K562 (cell line): ENCODE measurements around the gene U2AF1L4. TPM values are rescaled to one million over a fixed set of nuclear protein-coding genes. Genes with fewer than 3 reads are reported as not detected.

Experiments used
- ATAC-seq: fragments of 200-7000 bp; cut with Tn5 transposase; 3 replicates; pipeline ENCODE4 v1.9.1; 2020; ENCODE audit warnings: moderate library complexity
- BruUV-seq: library from RNA; stranded (reverse); fragments of 400-500 nt; replicated peaks from 2 replicates; lab custom pipeline; 2021; lab: Mats Ljungman, UMichigan
- CTCF ChIA-PET: fragments of 300-600 bp; formaldehyde crosslinking; extraction: SDS; loops from one replicate; lab custom pipeline; 2021; ENCODE audit warnings: low intra/inter-chr PET ratio; lab: Yijun Ruan, JAX
- POLR2A ChIA-PET: fragments of 300-600, 350-650 bp; sonication (Branson Sonifier 250); formaldehyde crosslinking; extraction: SDS; loops from one replicate; lab custom pipeline; 2021; ENCODE audit warnings: antibody characterized with exemption, inconsistent platforms; lab: Yijun Ruan, JAX
- DNase-seq, 4 experiments: peaks; one replicate each; pipeline versions ENCODE4 v3.0.0 to v3.0.0-alpha.2; 2011 to 2018; ENCODE audit warnings: low spot score in 3 of 4, mixed read lengths in 3 of 4; ENCODE audit errors: extremely low read depth in 1 of 4
- FAIRE-seq: peaks from 2 replicates; lab custom pipeline; 2011; peaks lifted over from hg19 to GRCh38; lab: Jason Lieb, UNC
- H2AFZ ChIP-seq: 2 replicates; pipeline ENCODE4 v1.6.0; 2011; ENCODE audit warnings: low read depth, low read length, control low read depth, inconsistent platforms
- H3K27ac ChIP-seq: fragments of 200-600 bp; 3 replicates; pipeline ENCODE4 v1.8.0; 2011; ENCODE audit warnings: low read depth, mild to moderate bottlenecking, control low read depth, inconsistent platforms, low read length, moderate library complexity, mixed read lengths; ENCODE audit errors: extremely low read depth
- H3K27me3 ChIP-seq, 2 experiments: fragments of 300-600 bp in 1 of 2; 2 replicates in 1 of 2; 3 replicates in 1 of 2; pipeline versions ENCODE4 v1.6.0 to v1.8.0; 2011; ENCODE audit warnings: inconsistent platforms in 2 of 2, low read length in 2 of 2, mild to moderate bottlenecking in 1 of 2, mixed read lengths in 1 of 2, moderate library complexity in 1 of 2; ENCODE audit not compliant: control insufficient read depth in 2 of 2, insufficient read depth in 2 of 2
- H3K36me3 ChIP-seq: fragments of 300-600 bp; 3 replicates; pipeline ENCODE4 v1.8.0; 2011; ENCODE audit warnings: mild to moderate bottlenecking, low read length, inconsistent platforms; ENCODE audit not compliant: control insufficient read depth, insufficient read depth
- H3K4me1 ChIP-seq, 2 experiments: fragments of 200-600 bp in 1 of 2; replicated peaks in 1 of 2; 2 replicates in 1 of 2; 3 replicates in 1 of 2; pipeline versions ENCODE4 v1.5.1 to v1.8.0; 2011; ENCODE audit warnings: inconsistent platforms in 2 of 2, low read length in 2 of 2, mild to moderate bottlenecking in 1 of 2, mixed read lengths in 1 of 2, moderate library complexity in 1 of 2; ENCODE audit not compliant: control insufficient read depth in 2 of 2, insufficient read depth in 2 of 2
- H3K4me2 ChIP-seq: 2 replicates; pipeline ENCODE4 v1.6.1; 2011; ENCODE audit warnings: low read length, control low read depth, inconsistent platforms, mixed read lengths; ENCODE audit not compliant: insufficient read depth
- H3K4me3 ChIP-seq: fragments of 200-600 bp; sonication (generic), shearing (Covaris generic); 2 replicates; pipeline ENCODE4 v1.5.1; 2016; ENCODE audit warnings: control low read depth, inconsistent platforms
- H3K79me2 ChIP-seq: fragments of 200-600 bp; 3 replicates; pipeline ENCODE4 v1.8.0; 2011; ENCODE audit warnings: low read length, inconsistent platforms; ENCODE audit not compliant: control insufficient read depth, insufficient read depth
- H3K9ac ChIP-seq, 2 experiments: 2 replicates each; pipeline versions ENCODE4 v1.6.0 to v1.6.1; 2011; ENCODE audit warnings: low read depth in 2 of 2, low read length in 2 of 2, control low read depth in 1 of 2, inconsistent platforms in 1 of 2, mild to moderate bottlenecking in 1 of 2, mixed read lengths in 1 of 2; ENCODE audit not compliant: insufficient read depth in 1 of 2
- H3K9me1 ChIP-seq: one replicate; pipeline ENCODE4 v1.6.0; 2011; ENCODE audit warnings: inconsistent platforms, mild to moderate bottlenecking, low read length, moderate library complexity; ENCODE audit not compliant: control insufficient read depth, insufficient read depth
- H3K9me3 ChIP-seq: replicated peaks from 2 replicates; pipeline ENCODE4 v1.5.1; 2011; ENCODE audit warnings: low read depth, low read length, inconsistent platforms; ENCODE audit not compliant: control insufficient read depth, insufficient read depth
- H4K20me1 ChIP-seq: replicated peaks from 2 replicates; pipeline ENCODE4 v1.6.1; 2011; ENCODE audit warnings: low read length, inconsistent platforms, mixed read lengths; ENCODE audit not compliant: control insufficient read depth, insufficient read depth
- FOXJ3 ChIP-seq: sonication (generic); formaldehyde crosslinking; IDR thresholded peaks from 2 replicates; pipeline ENCODE4 v1.4.0; 2020; ENCODE audit warnings: mild to moderate bottlenecking, missing genetic modification reagents
- MLX ChIP-seq, 2 experiments: fragments of 450-650 bp in 1 of 2; sonication (generic) in 1 of 2; formaldehyde crosslinking; conservative IDR thresholded peaks; 2 replicates each; pipeline versions ENCODE4 v1.4.0 to v1.8.1; 2020 to 2022; ENCODE audit warnings: mild to moderate bottlenecking in 1 of 2, missing genetic modification reagents in 1 of 2
- PKNOX1 ChIP-seq: fragments of 450-650 bp; IDR thresholded peaks from 2 replicates; pipeline ENCODE4 v1.6.1; 2016
- POLR2G ChIP-seq: fragments of 200-400 bp; formaldehyde crosslinking; IDR thresholded peaks from 2 replicates; pipeline ENCODE4 v1.6.1; 2017; ENCODE audit warnings: low read depth, mild to moderate bottlenecking, antibody characterized with exemption, low read length, moderate library complexity
- SPI1 ChIP-seq: IDR thresholded peaks from 2 replicates; pipeline ENCODE4 v1.6.1; 2011; ENCODE audit warnings: low read depth, low read length, control low read depth, borderline replicate concordance
- ZNF12 ChIP-seq: sonication (generic); formaldehyde crosslinking; IDR thresholded peaks from 2 replicates; pipeline ENCODE4 v1.4.0; 2020; ENCODE audit warnings: mild to moderate bottlenecking, missing genetic modification reagents
- WGBS: fragments of 100-300 bp; shearing (Covaris generic); methylation state at CpG from one replicate; pipeline ENCODE4 v1.1.6; 2016; ENCODE audit warnings: low coverage, mixed read lengths; ENCODE audit not compliant: insufficient coverage; ENCODE audit errors: missing lambda C conversion rate; 5-methylcytosine and 5-hydroxymethylcytosine counted together
- in situ Hi-C: fragments of 300-500 bp; cut with MboI; formaldehyde crosslinking; loops from 4 replicates; pipeline ENCODE4 v1.15.0; 2018; ENCODE audit warnings: inconsistent platforms, mixed read lengths
- intact Hi-C: fragments of 100-400 bp; cut with micrococcal nuclease; formaldehyde crosslinking; loops from 2 replicates; pipeline ENCODE4 v1.14.2; 2022
- polyA plus RNA-seq, 8 experiments: library from polyadenylated mRNA; depleted of rRNA in 4 of 8; stranded (reverse) in 5 of 8; unstranded in 3 of 8; fragments of >200 nt; fragmentation: Nextera tagmentation in 2 of 8; fragmentation: Illumina TruSeq in 1 of 8; extraction: Ambion mirVana in 2 of 8; extraction: Trizol in 1 of 8; gene quantifications; 2 replicates each; pipeline versions ENCODE4 v1.2.1 to v1.2.3, GENCODE V29; 2011 to 2014; ENCODE audit warnings: inconsistent platforms in 1 of 8, missing spikeins in 1 of 8
- total RNA-seq, 7 experiments: library from RNA; depleted of rRNA in 6 of 7; stranded (reverse); fragments of >200 nt in 6 of 7; fragmentation: Illumina TruSeq in 2 of 7; extraction: Trizol in 2 of 7; gene quantifications; 2 replicates each; pipeline versions ENCODE4 v1.2.1 to v1.2.3, GENCODE V29; 2011 to 2021; ENCODE audit warnings: low replicate concordance in 1 of 7

Gene U2AF1L4
- total and polyA plus RNA-seq, 9 of the 15 experiments (the other 6 are each of a cell fraction or from before 2014, with no cell fraction given), result 8.4 to 19.5 (median 12.6) TPM

- ATAC-seq (no peak), FAIRE-seq (no peak), DNase-seq (no peak)
- WGBS, result 96% methylated on average over 4 of the region's 4 CpGs
- Histone ChIP-seq H3K9ac (no peak overlapping the region), H3K4me3 (no peak overlapping the region), H3K9me3 (no peaks in the 10 kb centered on the region; the same call in 1 of the 2 replicates), H3K79me2 (peaks cover 17% of the 10 kb centered on the region), H3K9me1 (no peaks in the 10 kb centered on the region), H3K27ac (no peak overlapping the region), H4K20me1 (no peaks in the 10 kb centered on the region; the same call in 1 of the 2 replicates), H3K4me2 (no peak overlapping the region), H3K36me3 (peaks cover 38% of the 10 kb centered on the region; the same call in 2 of the 3 replicates), H3K27me3 (no peaks in the 10 kb centered on the region), H3K4me1 (peaks cover 13 to 25% of the 10 kb centered on the region in 2 experiments), H2AFZ (no peak overlapping the region)
- TF ChIP-seq MLX (CRISPR knock-in tag; conservative IDR thresholded peaks at IDR 0.05) (no peak), ZNF12 (CRISPR knock-in tag) (peak; percentile 99)
- CTCF ChIA-PET, result interaction anchor here (0.5 kb wide), 1 partner anchor 12 kb away, joined by 3 read pairs; no protein-coding TSS in a partner anchor
- POLR2A ChIA-PET, result interaction anchor here (1.2 to 2.0 kb wide), 2 partner anchors 9 to 12 kb away, joined by 4 to 9 read pairs; no protein-coding TSS in a partner anchor
- intact Hi-C loops (no loop called here), in situ Hi-C loops (no loop called here)
- no TSS peak for BruUV-seq
These were observed 15.6 kb upstream of the U2AF1L4 start for GRCh38 chr19:35760711-35761349.

DNA sequence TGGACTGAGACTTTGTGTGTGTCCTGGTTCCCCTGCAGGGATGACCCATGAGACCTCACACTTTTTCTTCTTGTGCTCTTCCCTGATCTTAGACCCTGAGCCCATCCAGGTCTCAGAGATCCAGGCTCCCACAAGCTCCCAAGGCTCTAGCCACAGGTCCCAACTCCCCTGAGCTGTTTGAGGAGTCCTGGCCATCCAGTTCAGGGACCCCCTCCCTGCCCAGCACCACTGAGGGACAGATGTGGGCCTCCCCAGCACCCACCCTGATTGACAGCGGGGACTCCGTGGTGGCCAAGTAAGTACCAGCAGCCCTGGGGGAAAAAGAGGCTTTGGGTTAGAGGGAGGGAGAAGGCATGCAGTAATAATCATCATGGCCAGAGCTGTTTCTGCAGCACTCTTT is 14.5 kb upstream of the U2AF1L4 start:
- TF ChIP-seq PKNOX1 (peak; percentile 11; the same call in 1 of the 2 replicates), POLR2G (peak; percentile 3; the same call in 1 of the 2 replicates), FOXJ3 (CRISPR knock-in tag) (no peak), SPI1 (no peak)
- Histone ChIP-seq H3K9me3 (no peaks in the 10 kb centered on the region; the same call in 1 of the 2 replicates), H3K36me3 (peaks cover 30% of the 10 kb centered on the region; the same call in 2 of the 3 replicates), H3K9ac (peak overlapping the region in 1 of 2 experiments; percentile 79; a peak in 2 of 4 replicates), H3K27ac (no peak overlapping the region), H2AFZ (no peak overlapping the region), H3K4me2 (peak overlapping the region; percentile 85; the same call in 1 of the 2 replicates), H3K4me3 (no peak overlapping the region), H3K79me2 (peaks cover 17% of the 10 kb centered on the region), H3K4me1 (peaks cover 13 to 32% of the 10 kb centered on the region in 2 experiments), H3K9me1 (no peaks in the 10 kb centered on the region), H3K27me3 (no peaks in the 10 kb centered on the region), H4K20me1 (no peaks in the 10 kb centered on the region; the same call in 1 of the 2 replicates)
- FAIRE-seq (no peak), ATAC-seq (no peak), DNase-seq (no peak)
- no TSS peak for BruUV-seq
- POLR2A ChIA-PET, result interaction anchor here (2.0 kb wide), 1 partner anchor 13 kb away, joined by 9 read pairs; no protein-coding TSS in a partner anchor
- in situ Hi-C loops, result no loop called here
- CTCF ChIA-PET, result no interaction called here
- WGBS, result 81% methylated on average over 2 of the region's 2 CpGs
- intact Hi-C loops, result no loop called here
